GM12878 (cell line): ENCODE data around the gene FHL2. TPM values are rescaled to one million over a fixed set of nuclear protein-coding genes. Genes with fewer than 3 reads are reported as not detected.

Experiments
- ATAC-seq: fragments of 200-7000 bp; cut with Tn5 transposase; 3 replicates; pipeline ENCODE4 v1.9.1; 2020; ENCODE audit warnings: mild to moderate bottlenecking, moderate library complexity
- BruUV-seq: library from RNA; stranded (reverse); fragments of 400-500 nt; replicated peaks from 2 replicates; lab custom pipeline; 2021; lab: Mats Ljungman, UMichigan
- CTCF ChIA-PET: fragments of 300-600 bp; sonication (Branson Sonifier 250); formaldehyde crosslinking; extraction: SDS; loops from one replicate; lab custom pipeline; 2021; ENCODE audit warnings: inconsistent platforms; lab: Yijun Ruan, JAX
- POLR2A ChIA-PET: fragments of 350-600 bp; formaldehyde crosslinking; extraction: SDS; loops from one replicate; lab custom pipeline; 2021; ENCODE audit warnings: inconsistent platforms; lab: Charles Lee
- RAD21 ChIA-PET: fragments of 300-600 bp; sonication (Branson Sonifier 250); formaldehyde crosslinking; loops from one replicate; lab custom pipeline; 2023; ENCODE audit warnings: antibody characterized with exemption; ENCODE audit not compliant: unreplicated experiment; lab: Charles Lee
- SMC1A ChIA-PET: fragments of 300-600 bp; sonication (Branson Sonifier 250); formaldehyde crosslinking; loops from one replicate; lab custom pipeline; 2023; ENCODE audit not compliant: unreplicated experiment, uncharacterized antibody; lab: Charles Lee
- DNase-seq: peaks from one replicate; pipeline ENCODE4 v3.0.0-alpha.2; 2011; ENCODE audit warnings: low read depth, low spot score
- FAIRE-seq: peaks from 3 replicates; lab custom pipeline; 2011; peaks lifted over from hg19 to GRCh38; lab: Jason Lieb, UNC
- H2AFZ ChIP-seq: 2 replicates; pipeline ENCODE4 v1.6.0; 2011; ENCODE audit warnings: low read depth, low read length, control low read depth; ENCODE audit not compliant: control insufficient read depth
- H3K27ac ChIP-seq: 2 replicates; pipeline ENCODE4 v1.5.1; 2011; ENCODE audit warnings: control low read depth; ENCODE audit not compliant: control insufficient read depth, insufficient read depth
- H3K27me3 ChIP-seq, 2 experiments: replicated peaks in 1 of 2; 2 replicates each; pipeline versions ENCODE4 v1.6.0 to v1.6.1; 2011; ENCODE audit warnings: low read length in 1 of 2; ENCODE audit not compliant: control insufficient read depth in 2 of 2, insufficient read depth in 2 of 2
- H3K36me3 ChIP-seq, 2 experiments: 2 replicates each; pipeline ENCODE4 v1.5.1; 2011; ENCODE audit warnings: low read length in 1 of 2; ENCODE audit not compliant: control insufficient read depth in 2 of 2, insufficient read depth in 2 of 2
- H3K4me1 ChIP-seq: 2 replicates; pipeline ENCODE4 v1.6.1; 2011; ENCODE audit warnings: mild to moderate bottlenecking, low read length, moderate library complexity, mixed read lengths; ENCODE audit not compliant: control insufficient read depth, insufficient read depth
- H3K4me2 ChIP-seq: 2 replicates; pipeline ENCODE4 v1.6.0; 2011; ENCODE audit warnings: control low read depth; ENCODE audit not compliant: control insufficient read depth, insufficient read depth
- H3K4me3 ChIP-seq: fragments of 200-600 bp; sonication (generic); 2 replicates; pipeline ENCODE4 v1.5.1; 2016
- H3K79me2 ChIP-seq: 2 replicates; pipeline ENCODE4 v1.6.0; 2011; ENCODE audit warnings: low read length; ENCODE audit not compliant: control insufficient read depth, insufficient read depth
- H3K9ac ChIP-seq: 2 replicates; pipeline ENCODE4 v1.8.0; 2011; ENCODE audit warnings: low read length, control low read depth, mixed read lengths; ENCODE audit not compliant: control insufficient read depth, insufficient read depth
- H3K9me3 ChIP-seq: replicated peaks from 3 replicates; pipeline ENCODE4 v1.5.1; 2011; ENCODE audit warnings: mild to moderate bottlenecking, low read length; ENCODE audit not compliant: control insufficient read depth, insufficient read depth
- H4K20me1 ChIP-seq: 2 replicates; pipeline ENCODE4 v1.6.0; 2011; ENCODE audit not compliant: control insufficient read depth, insufficient read depth
- ATF7 ChIP-seq: fragments of 450-650 bp; IDR thresholded peaks from 2 replicates; pipeline ENCODE4 v1.6.1; 2016; ENCODE audit warnings: low read depth, mild to moderate bottlenecking
- BCL11A ChIP-seq: IDR thresholded peaks from 2 replicates; pipeline ENCODE4 v1.6.1; 2011; ENCODE audit warnings: low read depth, low read length
- FOS ChIP-seq: IDR thresholded peaks from 3 replicates; pipeline ENCODE4 v1.6.1; 2011; ENCODE audit warnings: borderline replicate concordance; ENCODE audit not compliant: insufficient read length; ENCODE audit errors: extremely low read depth
- POLR2AphosphoS5 ChIP-seq: IDR thresholded peaks from 2 replicates; pipeline ENCODE4 v1.6.1; 2011; ENCODE audit warnings: mild to moderate bottlenecking, low read length, inconsistent platforms
- POU2F2 ChIP-seq: IDR thresholded peaks from 3 replicates; pipeline ENCODE4 v1.6.1; 2011; ENCODE audit warnings: low read depth, mild to moderate bottlenecking, low read length, borderline replicate concordance
- TAF1 ChIP-seq: IDR thresholded peaks from 2 replicates; pipeline ENCODE4 v1.6.1; 2011; ENCODE audit warnings: mild to moderate bottlenecking, low read depth, low read length, borderline replicate concordance
- WGBS: methylation state at CpG from one replicate; pipeline ENCODE4 v1.1.6; 2016; ENCODE audit warnings: low lambda C conversion rate; ENCODE audit not compliant: insufficient replicate concordance, insufficient coverage; ENCODE audit errors: missing lambda C conversion rate; 5-methylcytosine and 5-hydroxymethylcytosine counted together
- in situ Hi-C: fragments of 300-500 bp; cut with MboI; formaldehyde crosslinking; loops from 9 replicates; pipeline ENCODE4 v1.14.3; 2018; ENCODE audit warnings: mixed read lengths
- intact Hi-C: fragments of 100-400 bp; cut with micrococcal nuclease; formaldehyde crosslinking; loops from one replicate; pipeline ENCODE4 v1.14.2; 2022; ENCODE audit not compliant: unreplicated experiment
- polyA plus RNA-seq, 11 experiments: library from polyadenylated mRNA; depleted of rRNA in 4 of 11; unstranded in 6 of 11; stranded (reverse) in 5 of 11; fragments of >200 nt; fragmentation: Nextera tagmentation in 4 of 11; fragmentation: Illumina TruSeq in 1 of 11; extraction: Ambion mirVana in 4 of 11; extraction: Trizol in 1 of 11; gene quantifications; 1 replicate in 1 of 11; 2 replicates in 10 of 11; pipeline versions ENCODE4 v1.2.1 to v1.2.3, GENCODE V29; 2011 to 2016; ENCODE audit warnings: inconsistent platforms in 2 of 11, missing spikeins in 2 of 11, low read depth in 1 of 11
- total RNA-seq, 4 experiments: library from RNA; depleted of rRNA in 3 of 4; stranded (reverse); fragments of >200 nt in 3 of 4; fragmentation: Illumina TruSeq in 1 of 4; extraction: Trizol in 1 of 4; gene quantifications; 2 replicates each; pipeline versions ENCODE4 v1.2.1 to v1.2.3, GENCODE V29; 2013 to 2021

Gene FHL2
- total and polyA plus RNA-seq, 10 of the 15 experiments (the other 5 are each of a cell fraction or from before 2014, with no cell fraction given), result 2.2 to 9.9 (median 4.5) TPM

DNA sequence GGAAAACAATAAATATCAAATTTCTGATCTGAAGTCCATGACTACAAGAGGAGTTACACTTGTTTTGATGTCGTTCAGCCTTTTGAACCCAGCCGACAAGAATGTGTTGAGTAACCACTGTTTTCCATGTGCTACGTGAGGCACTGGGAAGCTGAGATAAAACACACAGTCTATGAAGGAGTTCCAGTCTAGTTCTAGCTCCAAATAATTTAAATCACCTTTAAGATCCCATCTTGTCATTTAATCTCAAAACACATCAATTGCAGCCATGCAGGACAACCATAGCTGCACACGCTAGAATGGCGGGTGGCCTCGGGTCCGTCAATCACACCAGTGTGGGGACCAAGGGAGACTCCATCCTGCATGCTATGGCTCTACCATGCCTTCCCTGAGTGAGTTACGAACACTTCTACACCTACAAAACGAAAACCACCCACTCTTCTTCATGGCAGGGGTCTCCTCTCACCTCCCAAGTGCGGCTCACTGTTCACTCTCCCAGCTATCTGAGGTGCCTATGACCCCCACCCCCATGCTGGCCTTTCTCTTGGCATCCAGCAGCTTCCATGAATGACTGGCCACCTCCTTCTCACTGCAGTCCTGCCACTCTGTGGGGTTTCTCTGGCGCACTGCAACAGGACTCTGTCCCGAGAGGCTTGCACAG, 3.8 kb downstream of the FHL2 start (continued):
- TF ChIP-seq TAF1, result no peak

DNA sequence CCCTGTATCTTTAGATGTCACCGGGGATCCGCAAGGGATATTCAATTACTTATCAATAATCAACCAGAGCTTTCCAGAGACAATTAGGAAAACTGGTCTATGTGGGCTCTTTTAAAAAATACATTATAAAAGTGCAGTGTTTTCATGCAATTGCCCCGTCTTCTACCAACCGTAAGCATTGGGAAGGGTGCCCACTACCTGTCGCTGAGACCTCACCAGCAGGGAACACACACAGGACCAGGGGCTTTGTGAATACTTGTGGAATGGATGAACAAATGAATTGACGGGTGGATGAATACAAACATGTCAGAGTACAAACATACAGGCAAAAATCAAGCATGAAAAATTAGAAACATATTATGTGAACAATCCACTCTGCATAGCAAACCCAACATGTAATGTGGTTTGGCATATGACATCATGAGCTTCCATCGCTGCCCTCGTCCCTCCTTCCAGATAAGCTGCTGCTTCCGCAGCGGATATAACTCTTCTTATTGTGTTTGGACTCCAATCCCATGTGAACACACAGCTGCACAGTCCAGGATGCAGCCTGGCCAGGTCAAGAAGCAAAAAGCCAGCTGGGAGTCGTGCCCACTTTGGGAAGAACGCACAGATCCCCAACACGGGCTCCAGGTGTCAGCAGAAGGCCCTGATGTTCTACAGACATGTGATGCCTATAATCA, 5.3 kb downstream of the FHL2 start:
- no peaks in the 10 kb centered on the region for H3K36me3 ChIP-seq
- H3K79me2 ChIP-seq, result no peaks in the 10 kb centered on the region
- no peaks in the 10 kb centered on the region for H3K9me3 ChIP-seq
- H2AFZ ChIP-seq, result no peak overlapping the region
- no peak for DNase-seq
- no peak overlapping the region for H3K4me2 ChIP-seq
- ChIA-PET RAD21 (interaction anchor here (0.6 kb wide), 1 partner anchor 63 kb away, joined by 4 read pairs; no protein-coding TSS in a partner anchor), SMC1A (no interaction called here), CTCF (no interaction called here), POLR2A (no interaction called here)
- H3K4me3 ChIP-seq, result no peak overlapping the region
- BruUV-seq, result no TSS peak
- no peaks in the 10 kb centered on the region for H4K20me1 ChIP-seq
- H3K9ac ChIP-seq, result no peak overlapping the region
- FAIRE-seq, result no peak
- in situ Hi-C loops, result no loop called here
- ATAC-seq, result no peak
- peaks cover 0 to 11% of the 10 kb centered on the region in 2 experiments; a peak in 3 of 4 replicates for H3K27me3 ChIP-seq
- 57% methylated on average over 13 of the region's 13 CpGs for WGBS
- no peak overlapping the region for H3K27ac ChIP-seq
- intact Hi-C loops, result no loop called here
- H3K4me1 ChIP-seq, result no peaks in the 10 kb centered on the region
- TF ChIP-seq FOS (no peak), BCL11A (no peak), POU2F2 (no peak), POLR2AphosphoS5 (no peak), ATF7 (no peak)
